Karpas-422 (cell line): Measurements from ENCODE around the gene MRFAP1L1. TPM values are rescaled to one million over a fixed set of nuclear protein-coding genes. Genes with fewer than 3 reads are reported as not detected.

ENCODE experiments used
- DNase-seq: peaks from one replicate; pipeline ENCODE4 v3.0.0-alpha.2; 2015
- H2AFZ ChIP-seq: fragments of 200-600 bp; sonication (generic); 2 replicates; pipeline ENCODE4 v1.6.1; 2014; ENCODE audit warnings: antibody characterized with exemption, low read length, mixed read lengths
- H3K27ac ChIP-seq: fragments of 200-600 bp; sonication (generic); 2 replicates; pipeline ENCODE4 v1.5.1; 2014; ENCODE audit warnings: mild to moderate bottlenecking, low read length, moderate library complexity
- H3K27me3 ChIP-seq: fragments of 200-600 bp; sonication (generic); 2 replicates; pipeline ENCODE4 v1.6.1; 2014; ENCODE audit warnings: low read length, mixed read lengths
- H3K36me3 ChIP-seq: fragments of 200-600 bp; sonication (generic); 2 replicates; pipeline ENCODE4 v1.6.1; 2014; ENCODE audit warnings: low read length, mixed read lengths; ENCODE audit not compliant: insufficient read depth
- H3K4me1 ChIP-seq: fragments of 200-600 bp; sonication (generic); 2 replicates; pipeline ENCODE4 v1.6.1; 2014; ENCODE audit warnings: mild to moderate bottlenecking, low read length, mixed read lengths
- H3K4me2 ChIP-seq: fragments of 200-600 bp; sonication (generic); 2 replicates; pipeline ENCODE4 v1.6.1; 2014; ENCODE audit warnings: low read length, low read depth, mild to moderate bottlenecking; ENCODE audit not compliant: poor library complexity, severe bottlenecking
- H3K4me3 ChIP-seq: fragments of 200-600 bp; sonication (generic); 2 replicates; pipeline ENCODE4 v1.5.1; 2014; ENCODE audit warnings: mild to moderate bottlenecking, antibody characterized with exemption, low read length, mixed read lengths
- H3K79me2 ChIP-seq: fragments of 200-600 bp; sonication (generic); 2 replicates; pipeline ENCODE4 v1.6.1; 2014; ENCODE audit warnings: mild to moderate bottlenecking, low read length, mixed read lengths
- H3K9ac ChIP-seq: fragments of 200-600 bp; sonication (generic); 2 replicates; pipeline ENCODE4 v1.6.0; 2014; ENCODE audit warnings: low read length
- H3K9me2 ChIP-seq: fragments of 200-600 bp; sonication (generic), shearing (Covaris generic); replicated peaks from 2 replicates; pipeline ENCODE4 v1.6.0; 2014; ENCODE audit warnings: mild to moderate bottlenecking, low read length, moderate library complexity; ENCODE audit not compliant: insufficient read depth
- H3K9me3 ChIP-seq: fragments of 300-700, 200-600 bp; sonication (generic); 2 replicates; pipeline ENCODE4 v1.6.1; 2014; ENCODE audit warnings: low read length, mixed read lengths
- H4K20me1 ChIP-seq: fragments of 200-600 bp; sonication (generic); 2 replicates; pipeline ENCODE4 v1.6.1; 2014; ENCODE audit warnings: mild to moderate bottlenecking, antibody characterized with exemption, low read length, low read depth; ENCODE audit not compliant: insufficient read depth
- total RNA-seq: library from RNA; depleted of rRNA; stranded (reverse); fragments of >200 nt; shearing (Covaris generic); gene quantifications from 2 replicates; pipeline ENCODE4 v1.2.3, GENCODE V29; 2014; ENCODE audit warnings: low replicate concordance

Gene MRFAP1L1
- total RNA-seq, 1 experiment from 2014 or later = 41.9 TPM

DNA sequence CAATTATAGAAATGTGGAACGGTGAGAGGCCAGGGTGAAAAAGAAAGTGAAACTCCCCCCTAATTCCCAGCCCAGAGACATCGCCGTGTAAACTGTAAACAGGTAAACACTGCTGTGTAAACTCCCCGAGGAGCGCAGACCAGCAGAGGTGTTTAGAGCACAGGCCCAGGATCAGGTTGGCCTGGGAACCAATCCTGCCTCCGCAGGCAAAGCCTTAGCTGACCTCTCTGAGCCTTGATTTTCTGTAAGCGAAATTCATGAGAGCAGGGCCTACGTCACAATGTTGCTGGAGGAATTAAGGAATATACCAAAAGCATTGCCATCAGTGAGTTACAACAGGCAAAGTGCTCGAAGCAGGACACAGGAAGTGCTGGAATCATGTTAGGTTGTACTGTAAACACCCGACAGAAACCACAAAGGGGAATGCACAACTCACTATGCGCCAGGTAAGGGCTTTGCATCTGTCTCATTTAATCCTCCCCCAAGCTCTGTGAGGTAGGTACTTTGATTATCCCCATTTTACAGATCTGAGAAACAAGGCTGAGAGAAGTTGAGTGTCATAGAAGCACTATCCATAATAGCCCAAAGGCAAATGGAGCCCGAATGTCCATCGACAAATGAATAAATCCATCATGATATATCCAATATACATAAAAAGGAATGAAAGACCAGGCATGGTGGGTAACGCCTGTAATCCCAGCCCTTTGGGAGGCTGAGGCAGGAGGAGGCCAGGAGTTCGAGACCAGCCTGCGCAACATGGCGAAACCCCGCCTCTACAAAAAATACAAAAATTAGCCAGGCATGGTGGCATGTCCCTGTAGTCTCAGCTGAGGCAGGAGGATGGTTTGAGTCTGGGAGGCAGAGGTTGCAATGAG lies 42.2 kb upstream of the MRFAP1L1 start:
- Histone ChIP-seq H3K27ac (no peak overlapping the region), H4K20me1 (no peaks in the 10 kb centered on the region), H2AFZ (no peak overlapping the region), H3K36me3 (no peaks in the 10 kb centered on the region), H3K4me2 (no peak overlapping the region), H3K4me3 (no peak overlapping the region), H3K79me2 (no peaks in the 10 kb centered on the region), H3K9me2 (no peaks in the 10 kb centered on the region), H3K27me3 (no peaks in the 10 kb centered on the region), H3K4me1 (no peaks in the 10 kb centered on the region), H3K9me3 (no peaks in the 10 kb centered on the region), H3K9ac (no peak overlapping the region)
- no peak for DNase-seq

DNA sequence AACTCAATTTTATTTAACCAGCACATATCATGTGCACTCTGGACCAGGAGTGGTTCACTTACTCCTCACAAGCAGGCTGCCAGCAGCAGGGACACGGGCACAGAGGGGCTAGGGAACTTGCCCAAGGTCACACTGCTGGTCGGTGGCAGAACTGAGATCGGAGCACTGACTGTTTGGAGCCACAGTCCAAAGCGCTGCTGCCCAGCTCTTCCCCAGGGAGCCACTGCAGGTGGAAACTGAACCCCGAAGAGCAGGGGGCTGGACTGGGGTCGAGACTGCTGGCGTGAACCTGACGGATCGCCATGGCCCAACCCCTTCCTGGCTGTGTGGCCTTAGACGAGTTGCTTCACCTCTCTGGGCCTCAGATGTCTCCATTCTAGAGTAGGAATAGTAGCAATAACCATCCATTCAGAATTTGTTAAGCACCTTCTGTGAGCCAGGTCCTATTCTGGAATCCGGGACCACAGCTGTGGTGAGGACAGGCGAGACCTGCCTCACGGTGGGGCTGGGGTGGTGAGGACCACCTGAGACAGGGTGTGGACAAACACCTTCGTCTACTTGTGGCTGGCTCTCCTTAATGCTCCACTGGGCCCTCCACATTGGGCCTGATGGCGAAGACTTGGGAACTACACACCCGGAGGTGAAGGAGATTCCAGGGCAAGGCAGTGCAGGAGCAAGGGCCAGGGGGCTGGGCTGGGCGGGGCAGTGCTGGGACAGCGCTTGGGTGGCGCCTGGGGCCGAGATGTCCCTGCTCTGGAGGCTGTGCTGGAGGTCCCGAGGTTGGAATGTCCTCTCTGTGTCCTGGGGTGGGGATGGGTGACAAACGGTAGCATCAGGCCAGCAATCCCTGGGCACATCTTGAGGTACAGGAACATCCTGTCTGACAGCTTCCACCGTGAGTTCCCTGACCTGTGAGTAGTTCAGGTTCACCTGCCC lies 40.9 kb upstream of the MRFAP1L1 start:
- Histone ChIP-seq H3K79me2 (no peaks in the 10 kb centered on the region), H3K9me3 (no peaks in the 10 kb centered on the region), H3K4me2 (no peak overlapping the region), H3K27me3 (no peaks in the 10 kb centered on the region), H3K9me2 (no peaks in the 10 kb centered on the region), H3K9ac (no peak overlapping the region), H4K20me1 (no peaks in the 10 kb centered on the region), H3K4me3 (no peak overlapping the region), H3K27ac (no peak overlapping the region), H3K36me3 (no peaks in the 10 kb centered on the region), H2AFZ (no peak overlapping the region), H3K4me1 (no peaks in the 10 kb centered on the region)
- no peak for DNase-seq

DNA sequence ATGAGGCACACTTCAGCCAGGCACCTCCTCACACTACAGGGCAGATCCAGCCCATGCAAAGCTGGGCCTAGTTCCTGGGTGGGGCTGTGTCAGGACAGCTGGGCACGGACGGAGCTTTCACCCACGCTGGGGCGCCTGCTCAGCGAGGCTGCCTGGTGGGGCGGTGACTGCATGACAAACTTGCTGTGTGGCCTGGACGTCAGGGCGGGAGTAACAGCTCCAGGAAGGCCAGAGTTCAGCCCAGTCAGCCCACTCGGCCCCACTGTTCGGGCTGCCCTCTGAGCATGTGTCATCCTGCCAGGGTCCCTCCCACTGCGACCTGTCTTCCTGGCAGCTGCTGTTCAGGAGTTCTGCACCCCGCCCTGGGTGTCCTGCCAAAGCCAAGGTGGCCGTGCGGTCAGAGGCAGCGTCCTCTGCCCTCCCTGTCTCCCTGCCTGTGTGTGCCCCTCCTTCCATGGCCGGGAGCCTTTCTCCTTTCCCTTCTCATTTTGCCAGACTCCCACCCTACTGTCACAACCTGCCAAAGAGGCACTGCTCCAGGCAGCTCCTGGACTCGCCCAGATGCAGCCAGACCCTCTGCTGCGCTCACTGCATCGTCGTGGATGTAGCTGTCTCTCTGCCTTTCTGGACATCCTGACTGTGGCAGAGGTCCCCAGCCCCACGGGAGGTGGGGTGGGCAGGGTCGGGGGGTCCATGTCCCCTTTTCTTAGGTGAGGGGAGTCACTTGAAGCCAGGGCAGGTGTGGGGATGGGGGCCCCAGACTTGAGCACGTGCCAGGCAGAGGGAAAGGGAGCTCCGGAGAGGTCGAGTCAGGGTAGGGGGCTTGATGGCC lies 39.9 kb upstream of the MRFAP1L1 start:
- Histone ChIP-seq H3K36me3 (no peaks in the 10 kb centered on the region), H2AFZ (no peak overlapping the region), H3K9me3 (no peaks in the 10 kb centered on the region), H3K27me3 (no peaks in the 10 kb centered on the region), H3K27ac (no peak overlapping the region), H4K20me1 (no peaks in the 10 kb centered on the region), H3K4me3 (no peak overlapping the region), H3K4me1 (no peaks in the 10 kb centered on the region), H3K79me2 (no peaks in the 10 kb centered on the region), H3K9me2 (no peaks in the 10 kb centered on the region), H3K9ac (no peak overlapping the region), H3K4me2 (no peak overlapping the region)
- DNase-seq = no peak

DNA sequence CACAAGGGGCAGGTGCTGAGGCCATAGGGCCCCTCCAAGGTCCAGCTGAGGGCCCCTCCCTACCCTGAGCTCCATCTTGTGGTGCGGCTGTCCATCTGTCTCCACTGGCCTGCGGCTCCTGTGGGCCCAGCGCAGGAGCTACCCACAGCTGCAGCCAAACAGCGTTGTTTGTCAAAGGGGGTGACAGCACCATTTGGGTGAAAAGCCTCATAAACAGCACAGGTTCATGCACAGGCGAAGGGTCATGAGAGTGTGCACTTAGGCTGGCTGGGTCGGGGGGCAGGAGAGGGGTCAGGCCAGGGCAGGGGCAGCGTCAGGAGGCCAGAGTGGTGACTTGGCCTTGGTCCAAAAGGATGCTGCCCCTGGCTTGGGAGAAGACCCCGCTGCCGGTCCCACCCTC lies 38.6 kb upstream of the MRFAP1L1 start:
- Histone ChIP-seq H3K4me1 (no peaks in the 10 kb centered on the region), H3K9me3 (no peaks in the 10 kb centered on the region), H3K36me3 (no peaks in the 10 kb centered on the region), H3K4me2 (no peak overlapping the region), H3K27ac (no peak overlapping the region), H3K4me3 (no peak overlapping the region), H3K79me2 (no peaks in the 10 kb centered on the region), H3K27me3 (no peaks in the 10 kb centered on the region), H4K20me1 (no peaks in the 10 kb centered on the region), H2AFZ (no peak overlapping the region), H3K9me2 (no peaks in the 10 kb centered on the region), H3K9ac (no peak overlapping the region)
- DNase-seq = no peak

DNA sequence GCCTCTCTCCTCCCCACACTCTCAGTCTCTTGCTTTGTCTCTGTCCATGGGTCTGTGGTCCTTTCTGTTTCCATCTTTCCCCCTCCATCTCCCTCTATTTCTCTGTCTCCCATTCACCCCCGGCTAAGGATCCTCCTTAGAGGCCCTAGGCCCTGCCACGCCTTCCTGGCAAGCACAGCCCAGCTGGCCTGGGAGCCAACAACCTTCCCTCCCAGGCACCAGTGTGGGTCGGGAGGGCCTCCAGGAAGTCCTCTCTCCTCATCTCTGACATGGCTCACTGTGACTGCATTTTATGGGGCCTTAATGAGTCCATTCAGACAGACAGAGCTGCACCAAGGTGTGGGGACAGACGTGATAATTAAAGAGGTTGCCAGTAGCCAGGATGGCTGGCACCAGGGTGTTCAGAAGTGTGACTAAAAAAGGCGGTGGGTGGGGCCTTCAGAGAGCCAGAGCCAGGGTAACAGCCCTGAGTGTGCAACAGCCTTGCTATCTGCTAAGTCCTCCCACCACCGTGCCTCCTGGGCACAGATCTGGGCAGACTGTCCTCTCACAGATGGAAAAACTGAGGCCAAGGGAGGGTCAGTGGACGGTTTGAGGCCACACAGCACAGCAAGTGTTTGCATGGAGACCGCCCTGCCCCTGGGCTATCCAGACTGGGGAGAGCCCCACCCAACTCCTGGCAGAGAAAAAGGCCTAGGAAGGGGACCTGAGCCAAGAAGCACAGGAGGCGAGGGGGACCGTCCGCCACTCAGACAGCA lies 37.8 kb upstream of the MRFAP1L1 start:
- H3K4me2 ChIP-seq = no peak overlapping the region
- H3K9ac ChIP-seq = no peak overlapping the region
- no peak for DNase-seq
- H4K20me1 ChIP-seq = no peaks in the 10 kb centered on the region
- H3K4me3 ChIP-seq = no peak overlapping the region
- H3K27me3 ChIP-seq = no peaks in the 10 kb centered on the region
- H2AFZ ChIP-seq = no peak overlapping the region
- H3K9me3 ChIP-seq = no peaks in the 10 kb centered on the region
- no peaks in the 10 kb centered on the region for H3K9me2 ChIP-seq
- H3K4me1 ChIP-seq = no peaks in the 10 kb centered on the region
- no peaks in the 10 kb centered on the region for H3K79me2 ChIP-seq
- no peaks in the 10 kb centered on the region for H3K36me3 ChIP-seq
- no peak overlapping the region for H3K27ac ChIP-seq

DNA sequence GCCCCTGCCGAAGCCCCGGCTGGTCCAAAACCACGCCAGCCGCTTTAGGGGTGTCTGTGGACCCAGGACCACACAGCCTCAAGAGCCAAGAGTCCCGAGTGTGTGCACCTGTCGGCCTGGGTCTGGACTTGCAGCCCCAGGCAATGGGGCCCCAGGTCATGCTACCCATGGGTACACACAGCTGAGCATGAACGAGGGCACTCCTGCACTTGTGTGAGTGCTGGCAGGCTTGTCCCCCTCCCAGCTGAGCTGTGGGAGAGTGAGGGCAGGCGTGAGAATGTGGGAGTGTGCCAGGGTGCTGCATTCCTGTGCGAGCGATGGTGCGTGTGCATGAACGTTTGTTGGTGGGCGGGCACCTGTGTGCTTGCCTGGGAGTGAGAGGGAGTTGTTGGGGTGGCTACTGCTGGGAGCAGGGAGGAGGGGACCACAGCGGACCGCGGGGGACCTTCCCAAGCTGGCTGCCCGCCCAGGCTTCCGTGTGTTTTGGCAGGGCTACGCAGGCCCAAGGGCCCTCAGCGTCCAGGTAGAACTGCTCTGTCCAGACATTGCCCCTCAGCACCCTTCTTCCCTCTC lies 37.1 kb upstream of the MRFAP1L1 start:
- H2AFZ ChIP-seq = no peak overlapping the region
- H3K4me3 ChIP-seq = no peak overlapping the region
- no peak overlapping the region for H3K4me2 ChIP-seq
- H3K9me2 ChIP-seq = no peaks in the 10 kb centered on the region
- H3K79me2 ChIP-seq = no peaks in the 10 kb centered on the region
- H4K20me1 ChIP-seq = no peaks in the 10 kb centered on the region
- H3K4me1 ChIP-seq = no peaks in the 10 kb centered on the region
- H3K36me3 ChIP-seq = no peaks in the 10 kb centered on the region
- no peaks in the 10 kb centered on the region for H3K27me3 ChIP-seq
- no peak overlapping the region for H3K9ac ChIP-seq
- no peak overlapping the region for H3K27ac ChIP-seq
- no peaks in the 10 kb centered on the region for H3K9me3 ChIP-seq
- DNase-seq = no peak

DNA sequence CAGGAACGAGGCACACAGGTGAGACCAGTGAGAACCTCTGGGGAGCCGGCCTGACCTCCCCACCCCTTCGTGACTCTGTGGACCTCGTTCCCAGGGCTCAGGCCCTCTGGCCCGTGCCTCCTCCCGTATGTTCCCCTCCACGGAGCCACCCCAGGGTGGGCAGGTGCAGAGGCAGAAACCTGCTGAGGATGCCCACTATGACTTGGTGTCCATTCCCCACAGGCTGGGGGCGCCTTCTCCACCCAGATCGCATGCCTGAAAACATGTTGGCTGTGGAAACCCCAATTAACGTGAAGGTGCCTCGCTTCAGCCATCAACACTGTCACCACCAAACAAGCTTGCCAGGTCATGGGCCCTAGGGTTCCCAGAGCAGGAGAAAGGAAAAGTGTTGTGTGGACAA lies 33.3 kb upstream of the MRFAP1L1 start:
- no peaks in the 10 kb centered on the region for H3K27me3 ChIP-seq
- H3K27ac ChIP-seq = no peak overlapping the region
- no peaks in the 10 kb centered on the region for H3K79me2 ChIP-seq
- H3K9me2 ChIP-seq = no peaks in the 10 kb centered on the region
- H3K4me1 ChIP-seq = no peaks in the 10 kb centered on the region
- DNase-seq = no peak
- H2AFZ ChIP-seq = no peak overlapping the region
- H3K9me3 ChIP-seq = no peaks in the 10 kb centered on the region
- H3K36me3 ChIP-seq = no peaks in the 10 kb centered on the region
- no peak overlapping the region for H3K9ac ChIP-seq
- no peaks in the 10 kb centered on the region for H4K20me1 ChIP-seq
- no peak overlapping the region for H3K4me3 ChIP-seq
- no peak overlapping the region for H3K4me2 ChIP-seq
